Skeletal muscle cell (primary cell): ENCODE measurements around the gene FAM110A.
A peak's percentile ranks its signal among the peaks of the same experiment; 100 is the strongest.
"Not testable (repeated sequence)": the region's sequence is repeated elsewhere in the genome, so short reads cannot be mapped to it uniquely, and the experiment has no call there.

Experiments used
- DNase-seq: peaks from one replicate; pipeline ENCODE4 v3.0.0-alpha.2; 2010; ENCODE audit warnings: low read depth
- H3K4me3 ChIP-seq: 2 replicates; pipeline ENCODE4 v1.5.1; 2011; ENCODE audit warnings: low read depth, mild to moderate bottlenecking, control low read depth, low read length, moderate library complexity

Gene FAM110A

GRCh38 chr20:833450-834150 is at the start of gene FAM110A:
TSS of gene FAM110A (plus strand) at chr20:833715. CDS start at chr20:844805, 11,090 bp downstream.
- peak within 1 kb of the TSS; percentile 92 for H3K4me3 ChIP-seq

GRCh38 chr20:787825-788224 is 45.7 kb upstream of the FAM110A start:
- H3K4me3 ChIP-seq, result no peak overlapping the region
- DNase-seq, result no peak

More at GRCh38 chr20:833450-834150, at the start of gene FAM110A:
- peak; percentile 76 for DNase-seq

- DNase-seq, result no peak
Observed at GRCh38 chr20:791056-791455, 42.5 kb upstream of the FAM110A start.

GRCh38 chr20:792248-792647 is 41.3 kb upstream of the FAM110A start:
- DNase-seq, result no peak
- H3K4me3 ChIP-seq, result no peak overlapping the region

More at GRCh38 chr20:791056-791455, 42.5 kb upstream of the FAM110A start:
- no peak overlapping the region for H3K4me3 ChIP-seq

- no peak for DNase-seq
- no peak overlapping the region for H3K4me3 ChIP-seq
Observed at GRCh38 chr20:796921-797320, 36.6 kb upstream of the FAM110A start.

GRCh38 chr20:798746-799145 is 34.8 kb upstream of the FAM110A start:
- not testable (repeated sequence) for DNase-seq, H3K4me3 ChIP-seq

GRCh38 chr20:800026-800425 is 33.5 kb upstream of the FAM110A start:
- H3K4me3 ChIP-seq, DNase-seq: not testable (repeated sequence)

- DNase-seq, result no peak
- H3K4me3 ChIP-seq, result no peak overlapping the region
Observed at GRCh38 chr20:801678-802077, 31.8 kb upstream of the FAM110A start.

- no peak for DNase-seq
- H3K4me3 ChIP-seq, result no peak overlapping the region
Observed at GRCh38 chr20:805713-806112, 27.8 kb upstream of the FAM110A start.

- not testable (repeated sequence) for DNase-seq, H3K4me3 ChIP-seq
Observed at GRCh38 chr20:811776-812434, 21.6 kb upstream of the FAM110A start.

- DNase-seq, H3K4me3 ChIP-seq: not testable (repeated sequence)
Observed at GRCh38 chr20:812435-812814, 21.1 kb upstream of the FAM110A start.

- DNase-seq, result no peak
- H3K4me3 ChIP-seq, result no peak overlapping the region
Observed at GRCh38 chr20:813390-813789, 20.1 kb upstream of the FAM110A start.

- DNase-seq, result no peak
- no peak overlapping the region for H3K4me3 ChIP-seq
Observed at GRCh38 chr20:815226-815625, 18.3 kb upstream of the FAM110A start.

- no peak for DNase-seq
- no peak overlapping the region for H3K4me3 ChIP-seq
Observed at GRCh38 chr20:815914-816606, 17.5 kb upstream of the FAM110A start.

- no peak for DNase-seq
- H3K4me3 ChIP-seq, result no peak overlapping the region
Observed at GRCh38 chr20:818001-818664, 15.4 kb upstream of the FAM110A start.

- DNase-seq, result no peak
- no peak overlapping the region for H3K4me3 ChIP-seq
Observed at GRCh38 chr20:819680-820322, 13.7 kb upstream of the FAM110A start.

- H3K4me3 ChIP-seq, result no peak overlapping the region
- DNase-seq, result no peak
Observed at GRCh38 chr20:820323-820953, 13.1 kb upstream of the FAM110A start.

- no peak overlapping the region for H3K4me3 ChIP-seq
- DNase-seq, result no peak
Observed at GRCh38 chr20:821046-821730, 12.3 kb upstream of the FAM110A start.

- no peak overlapping the region for H3K4me3 ChIP-seq
- DNase-seq, result no peak
Observed at GRCh38 chr20:821731-822065, 11.8 kb upstream of the FAM110A start.
